Uterus (tissue), 4 donors: ENCODE measurements around the gene ARHGAP10. TPM values are rescaled to one million over a fixed set of nuclear protein-coding genes. Genes with fewer than 3 reads are reported as not detected.

Experiments used
- DNase-seq, 2 donors: peaks; one replicate each; pipeline ENCODE4 v3.0.0-alpha.2; 2019 to 2020
- H3K27ac ChIP-seq, 2 donors: fragments of 200-600 bp; sonication (generic); 1 replicate in 1 of 2; 2 replicates in 1 of 2; pipeline ENCODE4 v1.5.1; 2016 to 2018
- H3K27me3 ChIP-seq, 2 donors: fragments of 200-600 bp; sonication (generic); one replicate each; pipeline ENCODE4 v1.5.1; 2018 to 2019; ENCODE audit warnings: control low read depth in 1 of 2
- H3K36me3 ChIP-seq, 2 donors: fragments of 200-600 bp; sonication (generic); one replicate each; pipeline ENCODE4 v1.5.1; 2019; ENCODE audit warnings: control low read depth in 1 of 2
- H3K4me1 ChIP-seq, 2 donors: fragments of 200-600 bp; sonication (generic); one replicate each; pipeline ENCODE4 v1.5.1; 2018 to 2019; ENCODE audit warnings: control low read depth in 1 of 2
- H3K4me3 ChIP-seq, 2 donors: fragments of 200-600 bp; sonication (generic); 1 replicate in 1 of 2; 2 replicates in 1 of 2; pipeline ENCODE4 v1.5.1; 2018 to 2019; ENCODE audit warnings: mild to moderate bottlenecking in 1 of 2
- H3K9me3 ChIP-seq, 2 donors: fragments of 200-600 bp; sonication (generic); one replicate each; pipeline ENCODE4 v1.5.1; 2019; ENCODE audit warnings: control low read depth in 1 of 2
- CTCF ChIP-seq, 4 experiments: fragments of 200-600 bp in 2 of 4; fragments of 450-650 bp in 2 of 4; sonication (generic) in 2 of 4; IDR thresholded peaks; one replicate each; pipeline ENCODE4 v1.5.1; 2016 to 2019; ENCODE audit warnings: antibody characterized with exemption in 4 of 4, mild to moderate bottlenecking in 2 of 4, moderate library complexity in 1 of 4
- POLR2A ChIP-seq, 2 donors: fragments of 450-650 bp; IDR thresholded peaks; one replicate each; pipeline ENCODE4 v1.6.1; 2016; ENCODE audit warnings: antibody characterized with exemption in 2 of 2, mild to moderate bottlenecking in 1 of 2, moderate library complexity in 1 of 2
- intact Hi-C: fragments of 100-400 bp; cut with DNase I; formaldehyde crosslinking; loops from one replicate; pipeline ENCODE4 v1.15.1; 2023; ENCODE audit warnings: low total_unique reads
- total RNA-seq, 4 donors: library from RNA; depleted of rRNA in 3 of 4; stranded (reverse); fragments of >200 nt in 3 of 4; gene quantifications; one replicate each; pipeline versions ENCODE4 v1.1.0 to v1.2.4, GENCODE V29; 2014 to 2023
- donor health status: DM: yes; HTN: yes; CAD: no.

Gene ARHGAP10
- total RNA-seq, 4 donors from 2014 or later = 25.1 to 94.4 (median 54.4) TPM

DNA sequence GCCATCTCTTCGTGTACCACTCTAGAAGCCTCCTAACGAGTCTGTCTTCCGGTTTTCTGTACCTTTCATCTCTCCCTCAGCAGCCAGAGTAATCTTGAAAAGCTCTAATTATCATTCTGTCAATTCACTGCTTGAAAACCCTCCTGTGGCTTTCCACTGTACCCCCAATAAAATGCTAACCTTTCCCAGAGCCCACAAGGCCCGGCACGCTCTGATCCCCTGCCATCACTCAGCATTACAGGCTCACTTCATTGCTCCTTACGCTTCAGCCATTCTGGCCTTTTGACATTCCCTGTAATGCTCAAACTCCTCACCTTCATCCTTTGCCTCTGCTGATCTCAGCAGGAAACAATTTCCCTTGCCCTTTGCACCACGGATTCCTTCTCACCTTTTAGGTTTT, 112.9 kb downstream of the ARHGAP10 start:
- Histone ChIP-seq H3K36me3 (no peaks in the 10 kb centered on the region), H3K27ac (no peak overlapping the region), H3K27me3 (no peaks in the 10 kb centered on the region), H3K4me3 (no peak overlapping the region), H3K4me1 (no peaks in the 10 kb centered on the region), H3K9me3 (no peaks in the 10 kb centered on the region)
- no peak for TF ChIP-seq POLR2A (IDR thresholded peaks at IDR 0.05)
- no peak for TF ChIP-seq CTCF (IDR thresholded peaks at IDR 0.05)
- intact Hi-C loops = no loop called here
- DNase-seq = no peak

DNA sequence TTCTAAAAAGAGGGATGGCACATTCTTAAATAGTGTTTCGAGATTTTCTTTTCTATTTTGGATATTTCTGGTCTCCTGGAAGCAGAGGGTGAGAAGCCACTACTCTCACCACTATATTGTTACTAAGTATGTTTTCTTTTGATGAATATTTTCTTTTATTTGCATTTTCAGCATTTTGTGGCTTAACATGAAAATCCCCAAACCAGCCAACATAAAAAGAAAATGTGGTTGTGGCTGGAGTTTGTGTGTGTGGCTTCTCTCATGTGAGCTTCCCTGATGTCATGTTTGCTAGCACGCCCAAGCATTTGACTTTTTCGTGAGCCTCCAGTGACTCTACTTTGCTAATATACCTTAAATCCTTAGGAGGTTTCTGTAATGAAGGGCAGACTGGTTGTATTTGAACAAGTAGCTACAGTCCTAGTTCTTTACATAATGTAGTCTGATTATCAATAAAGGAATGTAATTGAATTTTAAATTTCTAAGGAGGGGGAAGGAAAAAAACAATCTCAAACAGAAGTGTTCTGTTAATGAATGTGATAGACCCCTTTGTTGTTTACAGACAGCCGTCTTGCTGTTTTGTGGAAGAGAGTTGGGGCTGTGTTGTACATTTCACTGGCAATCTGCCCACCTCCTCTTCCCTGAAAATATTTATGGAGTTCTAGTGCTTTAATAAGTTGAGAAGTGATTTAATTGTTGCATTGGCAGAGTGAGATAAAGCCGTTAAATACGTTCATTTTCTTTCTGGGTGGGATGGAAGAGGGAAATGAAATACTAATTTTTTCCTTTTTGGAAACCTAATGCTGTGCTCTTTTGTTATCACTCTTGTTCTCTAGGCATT, 114.6 kb downstream of the ARHGAP10 start:
- TF ChIP-seq CTCF (IDR thresholded peaks at IDR 0.05) (no peak), POLR2A (IDR thresholded peaks at IDR 0.05) (no peak)
- Histone ChIP-seq H3K4me1 (no peaks in the 10 kb centered on the region), H3K4me3 (no peak overlapping the region), H3K27me3 (no peaks in the 10 kb centered on the region), H3K36me3 (no peaks in the 10 kb centered on the region), H3K27ac (peak overlapping the region in 1 of 2 donors; percentile 53), H3K9me3 (no peaks in the 10 kb centered on the region)
- intact Hi-C loops = no loop called here
- DNase-seq = no peak

DNA sequence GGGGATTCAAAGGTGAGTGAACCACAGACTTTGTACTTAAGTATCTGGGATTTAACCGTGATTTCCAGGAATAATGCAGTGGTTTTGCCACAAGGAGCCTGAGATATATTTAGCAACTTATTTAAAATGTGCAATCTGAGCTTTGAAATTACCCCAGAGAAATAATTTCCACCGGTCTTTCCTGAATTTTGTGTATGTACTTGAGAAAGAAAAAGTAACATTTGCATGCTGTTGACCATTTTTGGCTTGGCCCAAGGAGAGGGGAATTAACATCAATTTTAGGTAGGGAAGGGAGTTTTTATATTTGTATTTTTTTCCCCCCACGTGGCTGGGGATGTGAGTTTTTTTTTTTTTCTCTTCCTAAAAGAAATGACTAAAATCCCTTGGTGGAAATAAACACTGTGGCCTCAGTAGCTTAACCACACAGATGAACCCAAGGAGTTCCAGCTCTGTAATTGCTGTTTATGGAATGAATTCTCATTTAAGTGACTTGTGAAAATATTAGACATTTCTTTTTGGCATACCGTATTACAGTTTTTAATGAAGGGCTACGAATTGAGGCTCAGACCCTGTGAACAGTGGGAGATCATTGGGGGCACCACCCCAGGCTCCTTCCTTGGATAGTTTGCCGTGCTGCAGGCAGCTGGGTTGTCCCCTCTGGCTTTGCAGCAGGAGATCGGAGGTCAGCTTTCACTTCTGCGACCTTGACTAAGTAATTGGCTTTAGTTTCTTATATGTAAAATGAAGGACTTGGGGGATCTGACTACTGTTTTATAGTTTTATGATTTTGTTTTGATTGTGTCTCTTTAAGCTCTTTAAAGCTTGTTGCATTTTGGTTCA, 116.1 kb downstream of the ARHGAP10 start:
- no peaks in the 10 kb centered on the region for H3K27me3 ChIP-seq
- no peak overlapping the region for H3K4me3 ChIP-seq
- no peaks in the 10 kb centered on the region for H3K4me1 ChIP-seq
- H3K9me3 ChIP-seq = no peaks in the 10 kb centered on the region
- no peaks in the 10 kb centered on the region for H3K36me3 ChIP-seq
- no peak for DNase-seq
- intact Hi-C loops = no loop called here
- H3K27ac ChIP-seq = peak overlapping the region in 1 of 2 donors; percentile 14
- TF ChIP-seq CTCF (IDR thresholded peaks at IDR 0.05) (no peak), POLR2A (IDR thresholded peaks at IDR 0.05) (no peak)

GRCh38 chr4:147848634-147849033, 116.7 kb downstream of the ARHGAP10 start:
- H3K27ac ChIP-seq = peak overlapping the region in 1 of 2 donors; percentile 11
- intact Hi-C loops = no loop called here

More at GRCh38 chr4:147848634-147849033, 116.7 kb downstream of the ARHGAP10 start:
- no peak for DNase-seq
- no peak for TF ChIP-seq CTCF (IDR thresholded peaks at IDR 0.05)
- no peaks in the 10 kb centered on the region for H3K27me3 ChIP-seq
- H3K36me3 ChIP-seq = no peaks in the 10 kb centered on the region
- no peak overlapping the region for H3K4me3 ChIP-seq
- H3K9me3 ChIP-seq = no peaks in the 10 kb centered on the region
- H3K4me1 ChIP-seq = no peaks in the 10 kb centered on the region
